ENCODE data around the gene ASB10. TPM values are rescaled to one million over a fixed set of nuclear protein-coding genes. Genes with fewer than 3 reads are reported as not detected.

ASB10 gene
- total RNA-seq, 1 donor from 2014 or later, result not detected

DNA sequence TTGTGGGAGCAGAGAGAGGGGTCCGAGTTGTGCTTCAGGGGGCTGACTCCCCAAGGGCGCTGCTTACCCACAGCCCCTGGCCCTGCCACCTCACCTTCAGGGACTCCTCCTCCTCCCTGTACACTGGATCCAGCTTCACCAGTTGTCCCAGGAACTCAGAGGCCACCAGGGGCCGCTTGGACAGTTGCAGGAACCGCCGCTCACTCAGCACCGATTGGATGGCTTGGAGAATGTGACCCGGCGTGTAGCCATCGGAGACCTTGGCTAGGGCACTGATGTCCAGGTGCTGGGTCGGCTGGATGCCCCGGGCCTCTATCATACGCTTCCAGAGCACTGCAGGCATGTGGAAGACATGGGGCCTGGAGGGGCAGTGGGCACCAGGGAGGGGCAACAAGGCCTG, 4.5 kb upstream of the ASB10 start:
- FAIRE-seq, result no peak

DNA sequence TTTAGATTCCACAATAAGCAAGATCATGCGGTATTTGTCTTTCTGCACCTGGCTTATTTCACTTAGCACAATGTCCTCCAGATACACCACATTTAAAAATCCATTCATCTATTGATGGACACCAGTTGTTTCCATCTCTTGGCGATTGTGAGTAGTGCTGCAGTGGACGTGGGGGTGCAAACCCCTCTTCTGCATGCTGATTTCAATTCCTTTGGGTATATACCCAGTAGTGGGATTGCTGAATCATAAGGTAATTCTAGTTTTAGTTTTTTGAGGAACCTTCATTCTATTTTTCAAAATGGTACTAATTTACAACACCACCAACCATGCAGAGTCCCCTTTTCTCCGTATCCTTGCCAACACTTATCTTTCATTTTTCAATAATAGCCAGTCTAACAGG, 2.0 kb upstream of the ASB10 start:
- no peak for FAIRE-seq
- DNase-seq (ENCODE audit: low spot score in 2 of 2), result no peak

More for the DNA sequence above, 4.5 kb upstream of the ASB10 start:
- no peak for DNase-seq (ENCODE audit: low spot score in 2 of 2)

DNA sequence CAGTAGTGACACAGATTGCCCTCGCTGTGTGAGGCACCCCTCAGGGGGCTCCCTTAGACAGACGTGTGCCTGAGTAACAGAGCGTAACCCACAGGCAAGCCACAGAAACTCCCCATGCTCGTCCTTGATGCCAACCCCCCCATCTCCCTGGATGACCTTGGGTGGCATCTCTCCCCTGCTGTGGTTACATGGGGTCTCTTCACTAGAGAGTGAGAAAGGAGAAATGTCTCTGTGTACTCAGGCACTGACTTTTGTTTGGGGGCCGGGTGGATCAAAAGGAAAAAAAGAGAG, 1.1 kb upstream of the ASB10 start:
- FAIRE-seq, result no peak
- DNase-seq (ENCODE audit: low spot score in 2 of 2), result no peak

DNA sequence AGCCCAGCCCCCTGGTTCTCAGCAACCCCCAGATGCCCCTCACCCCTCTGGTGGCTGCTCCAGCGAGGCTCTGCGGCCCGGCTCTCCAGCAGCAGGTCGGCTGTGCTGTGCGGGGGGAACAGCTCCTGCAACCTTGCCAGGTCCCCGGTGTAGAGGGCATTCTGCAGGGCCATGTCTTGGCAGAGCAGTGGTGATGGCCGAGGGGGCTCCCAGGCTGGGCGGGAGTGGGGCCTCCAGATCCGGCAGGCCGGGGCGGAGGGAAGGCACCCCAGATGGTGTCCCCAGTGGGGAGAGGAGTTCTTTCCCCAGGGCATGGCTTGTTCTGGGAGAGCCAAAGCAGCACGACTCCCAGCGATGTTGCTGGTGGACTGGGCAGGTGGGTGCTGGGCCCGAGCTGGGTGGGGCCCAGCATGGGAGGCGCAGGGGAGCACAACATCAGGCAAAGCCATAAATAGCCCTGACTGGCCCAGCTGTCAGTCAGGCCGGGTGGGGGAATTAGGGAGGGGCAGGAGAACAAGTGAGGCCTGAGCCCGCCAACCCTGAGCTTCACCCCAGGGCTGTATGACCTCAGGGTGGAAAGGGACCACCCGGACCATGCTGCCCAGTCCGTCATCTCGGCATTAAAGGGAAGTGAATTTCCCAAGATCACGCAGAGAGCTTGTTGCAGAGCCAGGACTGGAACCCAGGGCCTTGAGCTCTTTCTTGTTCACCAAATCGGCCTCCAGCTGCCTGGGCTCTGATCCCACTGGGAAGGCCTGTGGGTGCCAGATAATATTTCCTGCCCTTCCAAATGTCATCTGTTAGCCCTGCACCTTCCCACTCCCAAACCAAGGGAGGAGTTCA, 580 bp upstream of the ASB10 start:
- FAIRE-seq (no peak), DNase-seq (ENCODE audit: low spot score in 2 of 2) (no peak)

DNA sequence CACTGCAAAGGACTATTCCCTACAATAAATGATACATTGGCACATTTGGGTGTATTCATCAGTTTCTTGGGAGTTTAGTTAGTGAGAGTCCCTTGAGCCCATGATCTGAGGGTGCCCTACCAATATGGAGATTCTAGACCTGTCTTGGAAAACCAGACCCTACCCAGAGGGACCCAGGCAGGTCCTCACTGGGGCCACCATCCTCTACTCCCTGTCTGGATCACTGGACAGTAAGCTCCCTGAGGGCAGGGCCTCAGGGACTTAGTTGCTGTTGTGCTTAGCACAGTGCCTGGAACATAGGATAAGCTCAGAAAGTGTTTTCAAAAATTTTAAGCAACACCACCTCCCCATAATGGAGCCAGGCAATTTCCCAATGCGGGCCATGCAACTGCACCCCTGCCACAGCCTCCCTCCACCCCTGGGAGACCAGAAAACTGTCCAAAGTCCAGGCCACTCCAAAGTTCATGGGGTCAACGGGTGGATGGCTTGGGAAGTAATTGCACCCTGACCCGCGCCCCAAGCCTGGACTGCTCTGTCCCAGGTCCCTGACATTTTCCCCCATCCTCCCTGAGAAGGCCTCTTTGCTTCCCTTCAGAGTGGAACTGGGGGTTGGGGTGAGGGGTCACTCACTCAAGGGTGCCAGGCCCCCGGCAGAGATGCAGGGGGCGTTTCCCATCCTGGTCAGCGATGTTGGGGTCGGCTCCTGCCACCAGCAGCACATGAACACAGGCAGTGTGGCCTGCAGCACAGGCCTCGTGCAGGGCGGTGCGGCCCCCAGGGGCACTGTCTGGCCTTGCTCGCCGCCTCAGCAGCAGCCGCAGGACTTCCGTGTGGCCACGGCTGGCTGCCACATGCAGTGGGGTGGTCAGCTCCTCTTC, 1.0 kb downstream of the ASB10 start:
- no peak for FAIRE-seq
- no peak for DNase-seq (ENCODE audit: low spot score in 2 of 2)

DNA sequence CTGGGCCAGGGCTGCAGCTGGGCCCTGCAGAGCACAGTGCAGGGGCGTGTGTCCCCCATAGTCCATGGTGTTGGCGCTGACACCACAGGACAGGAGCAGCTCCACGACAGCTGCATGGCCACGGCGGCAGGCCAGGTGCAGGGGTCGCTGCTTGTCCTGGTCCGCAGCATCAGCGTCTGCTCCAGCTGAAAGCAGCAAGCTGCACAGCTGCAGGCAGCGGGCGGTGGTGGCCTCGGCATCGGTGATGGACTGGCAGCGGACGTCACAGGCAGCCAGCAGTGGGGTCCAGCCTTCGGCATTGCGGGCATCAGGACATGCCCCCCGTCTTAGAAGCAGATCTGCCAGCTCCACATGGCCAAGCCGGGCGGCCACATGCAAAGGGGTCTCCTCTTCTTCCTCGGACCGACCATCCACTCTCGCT, 6.0 kb downstream of the ASB10 start:
- FAIRE-seq, result no peak
- no peak for DNase-seq (ENCODE audit: low spot score in 2 of 2)

DNA sequence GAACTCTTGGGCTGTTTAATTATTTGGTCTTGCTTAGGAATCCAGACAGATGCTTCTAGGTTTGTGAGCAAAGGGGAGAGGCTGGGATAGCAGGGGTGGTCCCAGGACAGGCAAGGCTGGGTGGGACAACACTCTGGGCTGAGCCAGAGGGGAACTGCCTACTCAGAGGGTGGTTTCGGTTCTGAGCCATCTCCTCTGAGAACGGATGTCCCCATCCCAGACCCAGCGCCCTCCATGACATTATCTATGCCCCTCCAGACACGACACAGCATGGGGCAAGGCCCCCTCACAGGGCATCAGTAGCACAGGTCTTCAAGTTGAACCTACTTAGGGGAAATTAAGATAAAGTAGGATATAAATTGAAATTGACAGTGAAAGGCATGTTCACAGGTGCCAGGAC, 7.1 kb downstream of the ASB10 start:
- DNase-seq (ENCODE audit: low spot score in 2 of 2), result no peak
- FAIRE-seq, result no peak

DNA sequence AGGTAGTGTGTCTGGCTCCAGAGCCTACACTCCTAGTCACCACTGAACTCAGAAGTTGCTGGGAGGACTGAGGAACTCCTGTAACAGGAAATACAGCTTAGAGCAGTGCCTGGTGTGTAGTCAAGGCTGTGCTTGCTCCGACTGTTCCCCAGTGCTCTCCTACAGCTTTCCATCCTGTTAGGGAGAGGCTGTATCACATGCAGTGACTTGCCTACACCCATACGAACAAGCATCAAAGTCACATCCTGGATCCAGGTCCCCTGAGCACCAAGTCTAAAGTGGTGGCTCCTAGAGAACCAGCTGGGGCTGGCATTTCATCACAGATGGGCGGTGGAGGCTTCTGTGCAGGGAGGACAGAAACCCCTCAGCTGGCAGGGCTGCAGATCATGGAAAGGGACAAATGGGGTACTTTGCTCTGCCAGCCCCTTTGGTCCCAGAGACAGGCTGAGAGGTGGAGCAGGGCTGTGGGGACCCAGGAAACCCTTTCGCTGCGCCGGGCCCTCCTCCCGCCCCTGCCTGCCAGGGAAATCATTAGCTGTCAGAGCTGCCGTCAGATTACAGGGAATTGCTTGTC, 7.7 kb downstream of the ASB10 start:
- no peak for FAIRE-seq

DNA sequence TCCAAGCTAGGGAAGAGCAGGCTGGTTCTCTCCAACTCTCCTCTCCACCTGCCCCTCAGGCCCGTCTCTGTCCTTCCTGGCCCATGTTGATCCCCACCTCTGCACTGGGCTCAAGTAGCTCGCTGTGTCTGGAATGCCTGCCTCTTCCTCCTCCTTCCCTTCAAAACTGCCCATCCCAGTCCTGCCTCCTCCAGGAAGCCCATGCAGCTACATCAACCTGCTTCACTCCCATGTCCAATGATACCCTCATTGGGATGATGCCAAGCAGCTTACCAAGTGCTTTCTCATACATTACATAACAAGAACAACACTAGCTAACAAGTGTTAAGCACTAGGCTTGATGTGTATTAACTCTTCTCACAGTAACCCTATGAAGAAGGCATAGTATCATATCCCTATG, 8.2 kb downstream of the ASB10 start:
- FAIRE-seq, result no peak
- DNase-seq (ENCODE audit: low spot score in 2 of 2), result no peak

More for the DNA sequence above, 7.7 kb downstream of the ASB10 start:
- no peak for DNase-seq (ENCODE audit: low spot score in 2 of 2)

DNA sequence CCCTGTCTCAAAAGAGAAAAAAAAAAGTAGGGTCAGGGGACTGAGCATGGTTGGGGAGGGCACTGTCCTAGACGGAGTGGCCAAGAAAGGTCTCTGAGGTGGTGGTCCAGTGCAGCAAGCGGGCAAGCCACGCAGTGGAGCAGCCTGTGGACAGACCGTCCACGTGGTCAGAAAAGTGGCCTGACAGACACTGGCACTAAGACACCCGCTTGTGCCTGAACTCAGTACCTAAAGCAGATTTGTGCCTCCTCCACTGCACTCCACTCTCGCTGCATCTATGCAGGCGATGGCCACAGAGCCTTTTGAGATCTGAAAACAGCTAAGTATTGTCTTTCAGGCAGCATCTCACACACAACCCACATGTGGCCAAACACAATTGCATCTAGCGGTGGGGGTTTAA, 8.8 kb downstream of the ASB10 start:
- DNase-seq (ENCODE audit: low spot score in 2 of 2), result no peak
- no peak for FAIRE-seq

DNA sequence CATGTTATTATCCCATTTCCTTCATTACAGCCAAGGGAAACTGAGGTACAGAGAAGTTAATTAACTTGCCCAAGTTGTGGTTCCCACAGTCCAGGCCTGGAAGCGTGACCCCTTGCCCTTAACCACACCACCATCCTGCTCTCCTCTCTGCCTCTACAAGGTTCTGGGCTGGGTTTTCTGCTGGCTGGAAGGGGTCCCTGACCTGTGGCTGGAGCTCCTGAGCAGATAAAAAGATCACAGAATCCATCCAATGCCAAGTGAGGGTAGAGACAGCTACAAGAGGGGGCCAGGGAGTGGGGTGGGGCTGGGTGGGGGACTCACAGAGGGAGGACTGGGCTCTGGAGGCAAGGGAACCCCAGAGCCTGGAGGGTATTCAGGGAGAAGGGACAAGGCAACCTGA, 9.7 kb downstream of the ASB10 start:
- DNase-seq (ENCODE audit: low spot score in 2 of 2) (no peak), FAIRE-seq (no peak)

DNA sequence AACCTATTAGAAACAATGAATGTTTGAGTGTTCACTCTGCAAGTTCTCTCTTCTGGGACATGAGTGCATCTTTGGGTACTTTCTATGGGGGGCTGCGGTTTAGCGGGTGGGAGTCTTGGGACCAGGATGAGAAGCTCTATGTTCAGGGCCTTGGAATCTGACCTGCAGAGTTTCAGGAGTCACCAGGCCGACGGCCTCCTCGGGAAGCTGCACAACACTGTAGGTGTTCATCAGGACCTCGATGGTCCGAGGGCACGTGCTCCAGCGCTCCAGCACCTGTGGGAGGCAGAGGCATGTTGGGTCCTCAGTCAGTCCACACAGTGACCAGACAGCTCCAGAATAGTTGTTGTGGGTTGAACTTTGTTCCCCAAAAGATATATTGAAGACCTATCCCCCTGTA, 10.6 kb downstream of the ASB10 start:
- FAIRE-seq, result no peak
- no peak for DNase-seq (ENCODE audit: low spot score in 2 of 2)

DNA sequence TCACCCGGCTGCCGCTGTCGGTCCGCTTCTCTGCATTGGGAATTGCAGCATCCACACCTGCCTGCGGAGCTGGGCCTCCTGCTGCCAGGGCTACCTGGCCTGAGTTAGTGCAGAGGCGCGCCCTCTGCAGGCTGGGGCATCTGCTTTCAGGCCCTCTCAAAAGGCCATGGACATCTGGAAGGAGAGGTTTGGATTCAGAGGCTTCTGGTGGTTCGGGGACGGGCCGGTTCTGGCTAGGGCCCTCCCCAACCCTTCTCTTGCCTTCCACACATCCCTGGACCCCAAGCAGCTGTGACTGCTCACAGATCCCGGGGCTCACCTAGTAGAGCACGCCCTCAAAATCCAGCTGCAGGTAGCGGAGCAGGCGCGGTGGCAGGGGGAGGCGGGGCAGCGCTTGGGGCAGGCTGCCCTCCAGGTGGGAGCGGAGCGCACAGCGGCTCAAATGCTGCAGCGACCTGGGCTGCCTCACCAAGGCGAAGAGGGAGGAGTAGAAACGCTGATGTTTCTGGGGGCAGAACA, 11.2 kb downstream of the ASB10 start:
- FAIRE-seq (no peak), DNase-seq (ENCODE audit: low spot score in 2 of 2) (no peak)

DNA sequence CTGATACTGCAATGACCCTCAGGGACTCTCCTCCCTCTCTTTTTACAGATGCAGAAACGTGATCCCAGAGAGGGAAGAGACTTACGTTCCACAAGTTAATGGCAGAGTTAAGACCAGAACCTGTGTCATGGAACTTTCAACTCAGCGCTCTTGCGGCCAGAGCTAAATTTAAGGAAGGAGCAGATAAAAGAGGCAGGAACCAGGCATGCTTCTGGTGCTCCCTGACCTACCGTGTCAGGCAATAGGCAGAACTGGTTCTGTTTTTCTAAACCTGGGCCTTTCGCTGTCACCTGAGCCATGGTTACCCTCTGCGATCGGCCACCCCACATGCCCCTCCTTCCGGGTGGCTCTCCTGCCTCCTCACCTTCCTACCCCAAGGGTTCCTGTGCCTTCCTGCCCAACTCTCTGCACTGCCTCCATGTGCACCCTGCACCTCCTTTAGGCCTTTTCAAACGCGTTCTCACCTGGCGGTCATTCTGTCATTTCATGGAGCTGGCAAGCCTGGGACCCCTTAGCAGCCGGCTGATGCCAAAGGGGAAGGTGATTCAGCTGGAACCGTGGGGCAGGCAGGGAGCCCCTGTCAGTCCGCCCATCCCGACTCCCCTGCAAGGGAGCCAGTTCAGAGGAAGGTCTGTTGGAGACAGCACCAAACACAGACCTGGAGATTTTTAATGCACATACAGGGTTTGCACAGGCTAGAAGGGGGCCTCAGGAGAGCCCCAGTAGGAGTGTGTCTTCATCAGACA, 11.8 kb downstream of the ASB10 start:
- FAIRE-seq (no peak), DNase-seq (ENCODE audit: low spot score in 2 of 2) (no peak)

DNA sequence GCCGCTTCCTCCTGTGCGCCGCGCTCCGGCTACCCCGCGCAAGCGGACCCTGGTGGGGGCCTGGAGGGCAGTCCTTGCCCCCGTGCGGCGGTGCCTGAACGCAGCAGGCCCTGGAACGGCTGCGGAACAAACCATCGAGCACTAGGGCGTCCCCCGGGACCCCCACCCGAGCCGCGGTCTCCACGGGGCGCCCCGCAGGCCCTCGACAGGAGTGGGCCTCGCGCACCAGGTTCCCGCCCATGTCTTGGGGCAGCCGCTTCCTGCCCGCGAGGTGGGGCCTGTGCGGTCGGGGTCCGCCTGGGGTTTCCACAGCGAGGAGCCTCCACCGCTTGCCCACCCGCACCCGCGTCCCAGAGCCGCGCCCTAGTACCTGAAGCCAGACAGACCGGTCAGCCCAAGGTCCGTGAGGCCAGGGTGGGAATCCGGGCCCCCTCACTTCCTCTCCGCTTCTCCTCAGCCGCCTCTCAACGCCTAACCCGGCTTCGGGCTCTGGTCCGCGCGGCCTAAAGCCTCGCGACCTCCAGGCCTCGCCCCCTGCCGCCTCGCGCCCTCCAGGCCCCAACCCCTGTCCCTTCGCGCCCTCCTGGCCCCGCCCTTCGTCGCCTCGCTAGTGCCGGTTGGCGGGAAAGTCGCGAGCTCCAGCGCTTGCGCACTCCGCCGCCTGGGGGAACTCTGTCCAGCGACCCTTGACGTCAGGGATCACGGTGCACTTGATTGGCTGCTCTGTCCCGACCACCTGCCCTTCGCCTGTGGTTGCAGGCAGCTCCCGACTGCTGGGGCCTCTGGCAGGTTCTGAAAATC, 12.6 kb downstream of the ASB10 start:
- DNase-seq (ENCODE audit: low spot score in 2 of 2), result peak in 1 of 2 donors; percentile 70
- FAIRE-seq, result no peak

DNA sequence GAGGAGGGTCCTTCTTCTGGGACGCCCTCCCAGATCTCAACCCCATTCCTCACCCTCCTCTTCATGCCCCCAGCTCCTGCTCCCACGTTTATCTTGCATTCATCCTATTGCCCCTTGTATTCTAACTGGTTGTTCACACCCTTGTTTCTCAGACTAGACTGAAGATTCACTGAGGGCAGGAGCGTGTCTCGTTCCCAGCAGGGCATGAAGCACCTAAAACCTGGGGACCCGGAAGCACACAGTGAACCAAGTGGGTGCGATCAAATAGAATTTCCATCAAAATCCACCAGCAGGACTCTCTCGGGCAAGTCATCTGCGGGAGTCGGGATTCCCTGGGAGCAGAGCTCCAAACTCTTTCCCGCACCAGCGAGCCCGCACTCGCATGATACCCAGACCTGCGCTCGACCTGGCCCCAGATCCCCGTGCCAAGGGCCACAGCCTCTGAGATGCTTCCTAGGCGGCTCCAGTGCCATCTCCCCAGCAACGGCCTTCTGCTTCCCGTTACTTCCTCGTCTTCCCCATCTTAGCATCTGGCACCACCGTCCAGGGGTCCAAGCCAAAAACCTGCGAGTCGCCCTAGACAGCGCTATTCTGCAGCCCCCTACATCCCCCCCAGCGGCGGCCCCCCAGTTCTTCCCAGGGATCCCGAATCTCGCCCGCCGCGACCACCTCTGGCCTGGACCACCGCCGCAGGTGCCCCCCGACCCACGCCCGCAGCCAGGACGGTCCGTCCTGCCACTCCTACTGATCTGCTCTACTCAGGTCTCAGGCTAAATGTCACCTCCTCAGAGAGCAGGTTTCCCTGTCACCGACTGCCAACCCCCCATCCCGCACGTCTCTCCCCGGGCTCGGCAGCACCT, 13.4 kb downstream of the ASB10 start:
- DNase-seq (ENCODE audit: low spot score in 2 of 2) (peak in 1 of 2 donors; percentile 22), FAIRE-seq (no peak)

DNA sequence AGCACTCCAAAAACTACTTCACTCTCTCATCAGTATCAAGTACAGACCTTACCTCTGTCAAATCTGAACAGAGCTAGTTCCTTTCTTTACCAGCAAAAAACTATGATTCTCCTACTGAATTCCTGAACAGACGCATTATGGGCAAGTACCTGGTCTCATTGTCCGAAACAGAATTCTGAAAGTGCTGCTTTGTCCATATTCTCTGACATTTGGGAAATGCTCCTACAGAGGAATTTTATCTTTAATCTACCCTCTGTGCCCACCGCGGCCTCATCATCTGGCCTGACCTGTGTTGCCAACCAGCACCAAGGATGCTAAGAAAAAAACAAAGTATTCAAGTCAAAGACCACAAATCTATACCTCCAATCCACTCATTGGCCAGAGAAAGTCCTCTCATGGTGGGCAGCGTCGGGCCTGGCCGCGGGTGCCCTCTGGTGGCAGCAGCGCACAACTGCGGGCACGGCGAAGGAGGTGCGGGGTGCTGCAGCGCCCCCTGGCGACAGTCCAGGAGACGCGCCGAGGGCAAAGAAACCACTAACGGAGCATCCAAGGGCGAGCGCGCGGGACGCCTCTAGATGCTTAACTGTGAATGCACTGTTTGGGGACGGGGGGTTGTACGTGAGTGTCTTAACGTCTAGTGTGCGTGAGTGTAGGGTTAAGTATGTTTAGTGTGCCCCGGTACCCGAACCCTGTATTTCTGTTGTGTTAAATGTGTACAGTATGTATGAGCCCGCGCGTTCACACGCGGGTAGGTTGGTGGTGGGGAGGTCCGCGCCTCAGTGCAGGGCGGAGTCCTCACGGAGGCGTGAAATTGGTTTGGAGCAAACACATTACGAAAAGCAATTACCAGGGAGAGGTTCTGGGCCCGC, 14.5 kb downstream of the ASB10 start:
- DNase-seq (ENCODE audit: low spot score in 2 of 2), result peak; percentile 92 to 94
- FAIRE-seq, result no peak

DNA sequence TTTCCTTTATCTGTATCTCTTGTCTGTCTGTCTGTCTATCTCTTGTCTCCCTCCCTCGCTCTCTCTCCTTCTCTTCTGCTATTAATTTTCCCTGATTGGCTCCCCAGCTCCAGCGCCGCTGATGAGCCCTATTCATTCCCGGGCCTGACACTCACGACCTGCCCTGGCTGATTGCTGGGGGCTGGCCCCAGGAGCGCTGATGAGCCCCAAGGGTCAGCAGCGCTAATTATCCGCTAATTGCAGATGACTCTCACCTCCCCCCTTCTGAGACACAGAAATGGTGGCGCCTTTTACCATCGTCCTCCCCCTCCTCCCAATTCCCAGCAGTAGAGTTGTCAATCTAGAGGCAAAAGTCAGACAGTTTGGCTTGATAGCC, 18.3 kb downstream of the ASB10 start:
- DNase-seq (ENCODE audit: low spot score in 2 of 2) (no peak), FAIRE-seq (no peak)
